ENCODE data around the gene HRNR.
"Not testable (repeated sequence)": the region's sequence is repeated elsewhere in the genome, so short reads cannot be mapped to it uniquely, and the experiment has no call there.

HRNR gene

DNA sequence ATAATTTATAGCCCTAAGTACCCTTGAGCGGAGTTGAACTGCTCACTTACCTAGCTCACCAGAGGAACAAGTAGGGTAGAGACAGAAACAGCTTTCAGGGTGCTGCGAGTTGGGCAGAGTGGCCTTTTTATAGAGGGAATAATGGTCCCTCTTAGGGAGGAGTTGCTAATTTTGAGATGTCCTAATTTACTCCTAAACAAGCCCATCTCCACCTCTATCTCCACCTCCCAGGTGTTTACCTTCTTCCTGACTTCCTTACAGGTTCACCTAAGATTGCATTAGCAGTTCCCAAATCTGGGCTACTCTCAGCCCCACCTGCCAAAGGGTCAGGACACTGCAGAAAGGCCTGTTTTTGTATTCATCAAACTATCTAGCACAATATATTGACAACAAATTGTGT lies at the start of gene HRNR:
HRNR (minus strand) TSS at position 101 of the 400 bp plus-strand sequence. CDS start 940 bp downstream, outside the sequence.
- no peak for DNase-seq

GRCh38 chr1:152256394-152256793 lies 32.4 kb upstream of the HRNR start:
- not testable (repeated sequence) for DNase-seq

- no peak for DNase-seq
Observed at GRCh38 chr1:152252157-152252556, 28.2 kb upstream of the HRNR start.

DNA sequence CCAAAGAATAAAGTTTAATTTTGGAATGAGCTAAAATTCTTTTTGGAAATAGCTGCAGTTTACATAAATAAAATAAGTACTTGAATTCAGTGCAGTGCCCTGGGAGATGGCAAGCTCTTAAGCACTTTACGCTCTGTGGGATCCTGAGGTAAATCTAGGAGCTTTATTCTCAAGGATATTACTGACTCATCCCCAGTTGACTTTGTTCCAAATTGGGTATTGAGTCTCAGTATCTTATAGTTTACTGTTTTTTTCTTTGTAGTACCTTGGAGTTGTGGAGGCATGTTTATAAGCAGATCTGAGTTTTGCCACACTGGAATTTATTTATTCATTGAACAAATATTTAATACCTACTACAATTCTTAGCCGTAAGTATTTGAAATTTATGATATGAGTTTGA lies 27.4 kb upstream of the HRNR start:
- DNase-seq, result no peak

DNA sequence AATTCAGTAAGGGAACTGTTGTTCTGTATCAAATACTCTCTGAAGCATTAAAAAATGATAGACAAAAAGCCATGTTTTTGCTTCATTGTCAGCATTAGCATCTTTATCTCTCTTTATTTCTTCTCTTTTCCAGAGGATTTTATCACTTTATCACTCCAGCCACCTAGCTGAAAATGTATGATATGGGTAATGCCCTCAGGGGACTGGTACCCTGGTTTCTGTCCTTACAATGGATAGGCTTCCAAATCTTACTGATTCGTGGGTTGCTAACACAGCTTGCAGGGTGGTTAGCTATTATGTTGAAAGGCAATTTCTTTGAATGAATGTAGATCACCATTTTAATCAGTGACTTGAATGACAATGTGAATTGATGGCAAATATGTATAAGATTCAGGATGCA lies 23.3 kb upstream of the HRNR start:
- DNase-seq, result no peak

DNA sequence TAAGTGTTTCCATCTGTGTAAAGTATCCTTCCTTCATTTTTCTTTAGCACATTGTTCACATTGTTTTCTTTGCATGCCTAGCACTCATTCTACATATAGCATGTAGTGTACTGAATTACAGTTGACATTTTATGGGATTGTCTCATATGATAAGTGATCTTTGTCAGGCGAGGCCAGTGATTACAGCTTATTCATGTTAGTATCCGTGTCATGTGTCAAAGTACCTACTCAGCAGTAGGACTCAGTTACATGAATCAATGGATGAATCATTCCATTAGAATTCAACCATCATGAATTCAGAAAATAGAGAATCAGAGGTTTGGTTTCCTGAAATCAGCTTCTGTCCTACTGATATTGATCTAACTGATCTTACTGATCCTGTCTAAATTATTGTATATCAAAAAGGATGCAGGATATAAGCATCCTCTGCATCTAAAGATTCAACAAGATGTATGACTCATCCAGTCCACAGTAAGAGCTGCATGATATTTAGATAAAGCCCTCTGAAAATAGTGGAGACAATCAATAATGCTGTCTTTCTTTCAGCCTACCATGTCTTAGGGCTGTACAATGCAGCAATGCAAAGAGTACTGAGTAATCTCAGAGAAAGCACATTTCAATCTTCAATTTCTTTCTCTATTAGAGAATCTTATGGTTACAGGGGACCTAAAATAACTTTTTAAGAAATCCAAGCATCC lies 20.7 kb upstream of the HRNR start:
- DNase-seq, result no peak

GRCh38 chr1:152237093-152237492 lies 13.1 kb upstream of the HRNR start:
- no peak for DNase-seq

GRCh38 chr1:152228831-152229230 lies 4.8 kb upstream of the HRNR start:
- no peak for DNase-seq

GRCh38 chr1:152227310-152227928 lies 3.4 kb upstream of the HRNR start:
- no peak for DNase-seq

- DNase-seq, result no peak
Observed at GRCh38 chr1:152225678-152226077, 1.7 kb upstream of the HRNR start.

GRCh38 chr1:152220166-152221163 lies 3.5 kb downstream of the HRNR start:
- DNase-seq, result no peak

GRCh38 chr1:152219438-152219837 lies 4.6 kb downstream of the HRNR start:
- not testable (repeated sequence) for DNase-seq

- no peak for DNase-seq
Observed at GRCh38 chr1:152218762-152219436, 5.1 kb downstream of the HRNR start.

DNA sequence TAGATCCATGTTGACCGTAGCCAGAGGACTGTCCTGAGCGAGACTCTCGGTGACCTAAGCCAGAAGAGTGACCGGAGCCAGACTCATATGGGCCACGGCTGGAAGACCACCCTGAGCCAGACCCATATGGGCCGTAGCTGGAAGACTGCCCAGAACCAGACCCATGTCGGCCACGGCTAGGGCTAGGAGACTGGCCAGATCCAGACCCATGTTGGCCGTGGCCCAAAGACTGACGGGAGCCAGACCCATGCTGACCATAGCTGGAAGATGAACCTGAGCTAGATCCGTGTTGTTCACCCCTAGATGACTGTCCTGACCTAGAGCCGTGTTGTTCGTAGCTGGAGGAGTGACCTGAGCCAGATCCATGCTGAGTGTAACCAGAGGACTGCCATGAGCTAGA lies 8.4 kb downstream of the HRNR start:
- not testable (repeated sequence) for DNase-seq

GRCh38 chr1:152214911-152215310 lies 9.1 kb downstream of the HRNR start:
- DNase-seq, result not testable (repeated sequence)

- DNase-seq, result no peak
Observed at GRCh38 chr1:152198982-152199381, 25.0 kb downstream of the HRNR start.

DNA sequence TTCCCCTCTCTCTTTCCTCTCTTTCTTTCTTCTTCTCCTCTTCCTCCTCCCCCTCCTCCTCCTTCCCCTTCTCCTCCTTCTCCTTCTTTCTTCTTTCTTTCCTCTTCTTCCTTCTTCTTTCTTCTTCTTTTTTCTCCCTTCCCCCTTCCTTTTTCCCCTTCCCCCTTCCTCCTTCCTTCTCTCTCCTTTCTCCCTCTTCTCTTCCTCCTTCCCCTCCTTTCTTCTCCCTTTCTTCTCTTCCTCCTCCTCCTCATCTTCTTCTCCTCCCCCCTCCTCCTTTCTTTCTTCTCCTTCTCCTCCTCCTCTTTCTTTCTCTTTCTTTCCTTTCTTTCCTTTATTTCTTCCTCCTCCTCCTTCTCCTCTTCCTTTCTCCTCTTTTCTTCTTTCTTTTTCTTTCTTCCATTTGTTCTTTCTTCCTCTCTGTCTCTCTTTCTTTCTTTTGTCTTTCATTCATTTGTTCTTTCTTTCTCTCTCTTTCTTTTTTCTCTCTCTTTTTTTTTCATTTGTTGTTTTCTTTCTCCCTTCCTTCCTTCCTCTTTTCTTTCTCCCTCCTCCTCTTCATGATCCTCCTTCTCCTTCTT lies 26.5 kb downstream of the HRNR start:
- no peak for DNase-seq

GRCh38 chr1:152191711-152192110 lies 32.3 kb downstream of the HRNR start:
- no peak for DNase-seq

DNA sequence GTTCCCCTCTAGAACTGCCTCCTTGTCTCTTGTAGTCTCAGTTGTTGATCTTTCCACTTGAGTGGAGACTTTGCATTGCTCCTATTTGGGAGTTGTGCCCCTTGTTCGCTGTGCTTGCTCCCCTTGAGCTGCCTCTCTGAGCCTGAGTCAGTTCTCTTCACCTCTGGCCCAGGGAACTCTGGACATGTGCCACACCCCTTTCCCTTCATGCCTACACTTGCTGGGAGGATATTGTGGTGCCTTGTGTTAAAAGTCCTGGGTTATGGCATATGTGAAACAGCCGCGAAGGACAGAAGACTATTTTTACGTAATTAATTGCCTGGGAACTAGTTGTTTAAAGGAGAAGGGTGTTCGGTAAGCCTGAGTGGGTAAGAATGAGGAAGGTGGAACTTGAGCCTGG lies 32.7 kb downstream of the HRNR start:
- no peak for DNase-seq

- no peak for DNase-seq
Observed at GRCh38 chr1:152190589-152190988, 33.4 kb downstream of the HRNR start.

- peak; percentile 80 for DNase-seq
Observed at GRCh38 chr1:152189657-152190442, 34.1 kb downstream of the HRNR start.
